Stimulated activated memory B cell treated with anti-CD40 and anti-IgM and Interleukin-4, amounts not matched to agents 10 μg/mL and 1 μg/mL and 100 μg/mL, for 72 hours (primary cell): ENCODE measurements around the gene TNFRSF6B.

Source experiments
- ATAC-seq: fragments of 150-1000 bp; cut with Tn5 transposase; 2 replicates; pipeline ENCODE4 v1.10.0; 2021
- H3K27ac Mint-ChIP-seq: one replicate; pipeline ENCODE4 v1.8.0; 2022; ENCODE audit warnings: mild to moderate bottlenecking, mixed read lengths
- H3K27me3 Mint-ChIP-seq: one replicate; pipeline ENCODE4 v1.8.0; 2022; ENCODE audit warnings: mixed read lengths
- H3K36me3 Mint-ChIP-seq: one replicate; pipeline ENCODE4 v1.8.0; 2022; ENCODE audit warnings: mixed read lengths
- H3K4me1 Mint-ChIP-seq: one replicate; pipeline ENCODE4 v1.8.0; 2022; ENCODE audit warnings: mixed read lengths
- H3K4me3 Mint-ChIP-seq: one replicate; pipeline ENCODE4 v1.8.0; 2022; ENCODE audit warnings: mild to moderate bottlenecking, moderate library complexity, mixed read lengths
- H3K9me3 Mint-ChIP-seq: one replicate; pipeline ENCODE4 v1.8.0; 2022; ENCODE audit warnings: mixed read lengths

The TNFRSF6B gene

DNA sequence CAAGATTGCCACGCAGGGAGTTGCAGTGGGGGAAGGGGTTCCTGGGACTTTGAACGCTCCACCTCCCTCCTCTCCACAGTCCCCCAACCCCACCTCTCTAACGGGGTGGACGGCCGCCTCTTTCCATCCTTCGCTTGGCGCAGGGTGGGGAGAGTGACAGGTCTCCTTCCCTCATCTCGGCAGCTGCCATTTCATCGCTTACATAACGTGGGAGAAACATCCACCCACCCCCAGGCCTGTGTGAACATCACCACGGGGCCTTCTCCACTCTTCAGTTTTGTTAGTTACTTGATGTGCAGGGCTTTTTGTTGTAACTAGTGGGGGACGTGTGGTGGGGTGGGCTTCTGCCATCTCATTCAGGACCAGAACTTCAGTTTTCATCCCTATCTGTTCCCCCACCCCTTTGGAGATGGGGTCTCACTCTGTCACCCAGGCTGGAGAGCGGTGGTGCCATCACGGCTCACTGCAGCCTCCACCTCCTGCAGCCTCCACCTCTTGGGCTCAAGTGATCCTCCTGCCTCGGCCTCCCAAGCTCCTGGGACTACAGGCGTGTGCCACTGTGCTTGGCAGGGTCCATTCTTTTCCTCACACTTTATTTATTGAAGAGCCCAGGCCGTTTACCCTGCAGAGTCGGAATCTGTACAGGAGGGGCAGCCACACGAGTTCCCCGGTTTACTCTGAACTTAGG lies 20.6 kb upstream of the TNFRSF6B start:
- no peak for ATAC-seq
- Mint-ChIP-seq H3K27me3 (no peaks in the 10 kb centered on the region), H3K4me3 (no peak overlapping the region), H3K27ac (no peak overlapping the region), H3K9me3 (no peaks in the 10 kb centered on the region), H3K4me1 (no peaks in the 10 kb centered on the region), H3K36me3 (peaks cover 55% of the 10 kb centered on the region)

DNA sequence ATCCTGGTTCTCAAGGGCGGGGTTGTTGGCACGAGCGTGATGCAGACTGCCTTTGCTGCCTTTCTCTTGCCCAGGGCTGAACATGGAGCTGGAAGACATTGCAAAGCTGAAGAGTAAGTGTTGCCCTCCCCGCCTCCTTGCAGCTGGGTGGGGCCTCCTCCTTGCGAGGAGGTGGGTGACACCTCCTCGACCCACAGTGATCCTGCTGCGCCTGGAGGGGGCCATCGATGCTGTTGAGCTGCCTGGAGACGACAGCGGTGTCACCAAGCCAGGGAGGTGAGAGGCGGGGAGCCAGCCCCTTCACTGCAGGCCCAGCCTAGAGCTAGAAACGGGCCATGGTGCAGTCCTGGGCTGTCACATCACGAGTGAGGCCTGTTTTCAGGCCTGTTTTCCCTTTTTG lies 18.4 kb upstream of the TNFRSF6B start:
- Mint-ChIP-seq H3K27me3 (no peaks in the 10 kb centered on the region), H3K9me3 (no peaks in the 10 kb centered on the region), H3K4me3 (no peak overlapping the region), H3K27ac (no peak overlapping the region), H3K4me1 (no peaks in the 10 kb centered on the region), H3K36me3 (peaks cover 48% of the 10 kb centered on the region)
- ATAC-seq: no peak

DNA sequence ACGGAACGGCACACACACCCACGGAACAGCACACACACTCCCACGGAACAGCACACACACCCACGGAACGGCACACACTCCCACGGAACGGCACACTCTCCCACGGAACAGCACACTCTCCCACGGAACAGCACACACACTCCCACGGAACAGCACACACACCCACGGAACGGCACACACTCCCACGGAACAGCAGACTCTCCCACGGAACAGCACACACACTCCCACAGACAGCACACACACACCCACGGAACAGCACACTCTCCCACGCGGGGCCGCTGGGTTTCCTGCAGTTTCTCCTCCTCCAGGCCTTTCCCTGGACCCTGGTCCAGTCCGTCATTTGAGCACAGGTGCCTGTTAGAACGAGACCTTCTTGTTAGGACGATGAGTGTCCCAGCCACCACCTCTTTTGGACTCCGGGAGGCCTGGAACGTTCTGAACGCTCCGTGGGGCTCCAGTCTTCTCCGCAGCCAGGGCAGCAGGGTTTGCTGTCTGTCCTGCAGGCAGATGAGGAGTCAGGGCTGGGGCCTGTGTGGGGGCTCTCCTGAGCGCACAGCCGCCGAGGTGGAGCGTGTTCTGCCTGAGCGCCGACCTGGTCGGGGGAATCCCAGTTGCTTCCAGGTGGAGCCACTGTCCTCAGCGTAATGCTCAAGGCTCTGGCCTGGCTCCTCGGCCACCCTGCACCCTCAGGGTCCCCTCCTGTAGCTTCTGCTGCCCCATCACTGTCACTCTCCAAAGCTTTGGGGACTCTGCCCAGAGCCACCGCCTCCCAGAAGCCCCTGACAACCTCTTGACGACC lies 17.6 kb upstream of the TNFRSF6B start:
- ATAC-seq: no peak
- Mint-ChIP-seq H3K4me1 (no peaks in the 10 kb centered on the region), H3K36me3 (peaks cover 44% of the 10 kb centered on the region), H3K27ac (no peak overlapping the region), H3K27me3 (no peaks in the 10 kb centered on the region), H3K9me3 (no peaks in the 10 kb centered on the region), H3K4me3 (no peak overlapping the region)

DNA sequence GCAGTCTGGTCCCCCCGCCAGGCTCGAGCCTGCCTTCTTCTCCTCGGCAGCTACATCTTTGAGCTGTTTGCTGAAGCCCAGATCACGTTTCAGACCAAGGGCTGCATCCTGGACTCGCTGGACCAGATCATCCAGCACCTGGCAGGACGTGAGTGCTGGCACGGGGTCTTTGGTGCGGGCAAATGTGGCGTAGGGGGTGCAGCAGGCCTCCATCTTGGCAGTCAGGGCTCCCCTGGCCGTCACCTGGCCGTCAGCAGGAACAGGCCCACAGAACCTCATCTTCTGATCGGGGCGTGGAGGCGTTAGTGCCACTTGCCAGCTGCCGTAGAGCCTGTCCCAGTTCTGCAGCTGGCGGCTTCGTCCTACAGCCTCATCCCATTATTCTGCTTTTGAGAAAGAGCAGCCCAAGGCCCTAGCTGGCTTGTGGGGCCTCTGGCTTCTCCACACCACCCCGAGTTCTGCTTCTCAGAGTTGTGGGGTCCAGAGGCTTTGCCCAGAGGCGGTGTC lies 16.6 kb upstream of the TNFRSF6B start:
- Mint-ChIP-seq H3K27ac (no peak overlapping the region), H3K27me3 (no peaks in the 10 kb centered on the region), H3K4me1 (no peaks in the 10 kb centered on the region), H3K36me3 (peaks cover 43% of the 10 kb centered on the region), H3K4me3 (no peak overlapping the region), H3K9me3 (no peaks in the 10 kb centered on the region)
- no peak for ATAC-seq

DNA sequence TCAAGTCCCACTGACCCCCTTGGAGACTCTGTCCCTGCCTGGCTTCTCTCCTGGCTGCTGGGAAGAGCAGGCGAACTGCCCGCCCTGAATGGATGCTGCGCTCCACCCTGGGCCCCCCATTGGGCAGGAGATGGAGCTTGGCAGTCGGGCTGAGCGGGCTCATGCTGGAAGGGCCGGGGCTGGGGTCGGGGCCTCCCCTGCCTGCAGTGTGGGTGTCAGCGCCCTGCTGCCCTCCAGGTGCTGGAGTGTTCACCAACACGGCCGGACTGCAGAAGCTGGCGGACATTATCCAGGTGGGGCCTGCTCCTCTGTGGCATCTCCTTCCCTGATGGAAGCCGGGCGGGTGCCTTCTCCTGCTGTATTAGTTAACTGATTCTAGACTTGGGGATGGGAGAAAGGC lies 16.0 kb upstream of the TNFRSF6B start:
- H3K36me3 Mint-ChIP-seq: peaks cover 38% of the 10 kb centered on the region
- no peaks in the 10 kb centered on the region for H3K27me3 Mint-ChIP-seq
- H3K27ac Mint-ChIP-seq: no peak overlapping the region
- H3K4me3 Mint-ChIP-seq: no peak overlapping the region
- no peaks in the 10 kb centered on the region for H3K9me3 Mint-ChIP-seq
- no peak for ATAC-seq
- no peaks in the 10 kb centered on the region for H3K4me1 Mint-ChIP-seq

DNA sequence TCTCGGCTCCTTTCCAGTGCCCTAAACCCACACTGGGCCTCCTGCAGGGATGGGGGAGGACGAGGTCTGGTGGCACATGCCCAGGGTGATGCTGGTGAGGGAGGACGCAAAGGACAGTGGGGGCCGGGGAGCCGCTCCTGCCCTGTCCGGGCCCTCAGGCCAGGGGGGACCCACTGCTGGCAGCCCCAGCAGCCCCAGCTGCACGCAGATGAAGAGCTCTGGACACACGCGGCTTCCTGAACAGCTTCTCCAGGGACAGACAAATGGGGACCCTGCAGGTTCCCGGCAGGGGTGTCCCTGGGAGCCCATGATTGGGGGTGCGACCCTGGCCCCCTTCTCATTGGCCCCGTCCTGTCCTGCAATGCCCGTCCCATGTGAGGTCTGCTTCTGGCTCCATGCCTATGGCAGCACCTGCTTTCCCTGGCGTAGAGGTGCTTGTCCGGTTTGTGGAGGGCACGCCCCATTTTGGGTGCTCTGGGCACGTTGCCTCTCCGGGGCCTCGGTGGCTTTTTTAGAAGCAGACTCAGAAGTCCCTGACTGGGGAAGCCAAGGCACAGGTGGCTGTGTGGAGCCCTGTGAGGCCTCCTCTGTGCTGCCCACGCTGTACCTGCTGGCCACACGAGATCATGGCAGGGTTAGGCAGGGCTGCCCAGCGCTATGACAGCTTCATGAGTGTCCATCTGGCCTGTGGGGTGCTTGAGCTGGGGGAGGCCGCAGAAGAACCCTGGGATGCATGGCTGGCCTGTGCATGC lies 15.4 kb upstream of the TNFRSF6B start:
- H3K36me3 Mint-ChIP-seq: peaks cover 32% of the 10 kb centered on the region
- no peak overlapping the region for H3K27ac Mint-ChIP-seq
- no peak overlapping the region for H3K4me3 Mint-ChIP-seq
- no peaks in the 10 kb centered on the region for H3K9me3 Mint-ChIP-seq
- H3K27me3 Mint-ChIP-seq: no peaks in the 10 kb centered on the region
- H3K4me1 Mint-ChIP-seq: no peaks in the 10 kb centered on the region
- no peak for ATAC-seq

DNA sequence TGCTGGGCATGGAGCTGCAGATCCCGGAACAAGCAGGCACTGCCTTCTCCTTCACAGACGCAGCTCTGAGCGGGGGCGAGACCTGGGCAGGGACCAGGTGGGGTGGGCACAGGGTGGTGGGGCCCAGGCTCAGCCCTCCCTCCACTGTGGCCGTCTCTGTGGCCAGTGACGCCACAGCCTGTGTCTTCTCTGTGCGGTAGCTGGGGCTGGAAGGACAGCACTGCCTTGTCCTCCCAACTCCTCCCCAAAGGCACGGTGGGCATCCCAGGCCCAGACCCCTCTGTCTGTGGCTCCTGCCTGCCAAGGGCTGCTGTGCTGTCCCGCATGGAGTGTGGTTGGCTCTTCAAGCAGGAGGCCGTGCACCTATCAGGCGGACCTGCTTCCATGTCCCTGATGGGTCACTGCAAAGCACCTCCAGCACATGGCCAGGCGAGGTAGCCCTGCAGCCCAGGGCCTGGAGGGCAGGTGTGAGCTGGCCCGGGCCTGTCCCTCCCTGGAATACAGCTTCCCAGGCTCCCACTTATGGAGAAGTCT lies 14.8 kb upstream of the TNFRSF6B start:
- Mint-ChIP-seq H3K9me3 (no peaks in the 10 kb centered on the region), H3K27ac (no peak overlapping the region), H3K4me3 (no peak overlapping the region), H3K36me3 (peaks cover 27% of the 10 kb centered on the region), H3K4me1 (no peaks in the 10 kb centered on the region), H3K27me3 (no peaks in the 10 kb centered on the region)
- ATAC-seq: no peak

DNA sequence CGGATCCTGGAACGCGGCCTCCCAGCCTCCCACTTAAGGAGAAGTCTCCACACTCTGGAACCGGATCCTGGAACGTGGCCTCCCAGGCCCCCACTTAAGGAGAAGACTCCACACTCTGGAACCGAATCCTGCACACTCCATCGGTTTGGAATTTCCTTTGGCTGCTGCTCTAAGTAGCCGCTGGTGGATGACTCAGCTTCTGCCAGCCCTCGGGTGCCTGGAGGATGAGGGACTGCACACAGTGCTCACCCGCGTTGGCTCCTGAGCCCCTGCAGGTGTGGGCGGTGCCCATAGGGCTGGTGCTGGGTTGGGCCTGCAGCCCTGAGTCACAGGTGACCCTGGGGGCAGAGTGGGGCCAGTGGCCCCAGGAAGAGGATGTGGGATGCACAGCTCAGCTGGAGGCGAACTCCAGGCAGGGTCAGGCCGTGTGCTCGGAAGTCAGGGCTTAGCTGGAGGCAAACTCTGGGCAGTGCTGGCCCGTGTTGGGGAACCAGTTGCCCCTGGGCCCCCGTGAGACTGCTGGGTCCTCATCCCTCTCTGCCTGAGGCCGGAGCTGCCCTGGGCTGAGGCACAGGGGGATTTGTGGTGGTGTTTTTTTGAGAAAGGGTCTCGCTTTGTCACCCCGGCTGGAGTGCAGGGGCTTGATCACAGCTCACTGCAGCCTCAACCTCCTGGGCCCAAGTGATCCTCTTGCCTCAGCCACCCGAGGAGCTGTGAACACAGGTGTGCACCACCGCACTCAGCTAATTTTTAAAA lies 13.9 kb upstream of the TNFRSF6B start:
- Mint-ChIP-seq H3K4me3 (no peak overlapping the region), H3K27ac (no peak overlapping the region), H3K4me1 (no peaks in the 10 kb centered on the region), H3K9me3 (no peaks in the 10 kb centered on the region), H3K27me3 (no peaks in the 10 kb centered on the region), H3K36me3 (peaks cover 20% of the 10 kb centered on the region)
- ATAC-seq: no peak

DNA sequence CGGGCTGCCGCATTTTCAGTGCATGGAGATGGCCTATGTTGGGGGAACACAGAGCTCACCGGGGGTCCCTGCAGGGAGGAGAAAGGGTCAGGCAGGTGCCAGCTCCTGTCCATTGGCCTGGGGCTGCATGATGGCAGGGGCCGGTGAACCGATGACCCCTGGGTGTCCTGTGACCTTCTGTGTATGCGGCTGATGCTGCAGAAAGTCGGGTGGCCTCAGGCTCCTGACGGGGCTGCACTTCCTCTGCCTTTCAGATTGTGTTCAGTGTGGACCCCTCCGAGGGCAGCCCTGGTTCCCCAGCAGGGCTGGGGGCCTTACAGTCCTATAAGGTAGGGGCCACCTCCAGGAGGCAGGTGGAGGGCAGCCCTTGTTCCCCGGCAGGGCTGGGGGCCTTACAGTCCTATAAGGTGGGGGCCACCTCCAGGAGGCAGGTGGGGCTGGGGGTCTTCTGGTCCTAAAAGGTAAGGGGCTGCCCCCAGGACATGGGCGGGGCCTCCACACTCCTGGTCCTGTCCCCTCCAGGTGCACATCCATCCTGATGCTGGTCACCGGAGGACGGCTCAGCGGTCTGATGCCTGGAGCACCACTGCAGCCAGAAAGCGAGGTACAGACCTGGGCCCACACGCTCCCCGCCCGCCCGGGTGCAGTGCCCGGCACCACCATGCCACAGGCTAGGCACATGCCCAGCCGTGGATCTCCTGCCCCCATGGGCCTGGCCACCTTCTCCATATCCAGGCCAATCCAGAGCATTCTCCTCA lies 11.0 kb upstream of the TNFRSF6B start:
- no peak overlapping the region for H3K27ac Mint-ChIP-seq
- no peak for ATAC-seq
- H3K27me3 Mint-ChIP-seq: no peaks in the 10 kb centered on the region
- H3K4me3 Mint-ChIP-seq: no peak overlapping the region
- H3K9me3 Mint-ChIP-seq: no peaks in the 10 kb centered on the region
- H3K36me3 Mint-ChIP-seq: no peaks in the 10 kb centered on the region
- H3K4me1 Mint-ChIP-seq: no peaks in the 10 kb centered on the region

DNA sequence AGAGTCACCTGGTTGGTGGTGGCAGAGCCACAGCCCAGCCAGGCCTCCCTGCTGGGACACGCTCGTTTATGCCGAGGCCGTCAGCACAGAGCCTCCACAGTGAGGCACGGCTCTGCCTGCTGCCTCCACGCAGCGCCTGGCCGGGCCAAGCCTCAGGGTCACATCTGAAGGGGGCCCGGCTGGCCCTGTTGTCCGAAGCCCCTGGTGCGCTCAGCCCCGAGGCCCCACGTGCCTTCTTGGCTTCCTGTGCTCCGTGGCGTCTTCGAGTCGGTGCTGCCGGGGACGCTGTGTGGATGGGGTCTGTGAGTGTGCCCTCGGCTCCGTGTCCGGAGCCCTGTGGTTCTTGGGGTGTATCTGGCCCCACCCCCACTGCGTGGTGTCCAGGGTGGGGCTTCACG lies 10.4 kb upstream of the TNFRSF6B start:
- H3K4me3 Mint-ChIP-seq: no peak overlapping the region
- ATAC-seq: no peak
- H3K9me3 Mint-ChIP-seq: no peaks in the 10 kb centered on the region
- peaks cover 2% of the 10 kb centered on the region for H3K4me1 Mint-ChIP-seq
- no peaks in the 10 kb centered on the region for H3K36me3 Mint-ChIP-seq
- no peaks in the 10 kb centered on the region for H3K27me3 Mint-ChIP-seq
- no peak overlapping the region for H3K27ac Mint-ChIP-seq

DNA sequence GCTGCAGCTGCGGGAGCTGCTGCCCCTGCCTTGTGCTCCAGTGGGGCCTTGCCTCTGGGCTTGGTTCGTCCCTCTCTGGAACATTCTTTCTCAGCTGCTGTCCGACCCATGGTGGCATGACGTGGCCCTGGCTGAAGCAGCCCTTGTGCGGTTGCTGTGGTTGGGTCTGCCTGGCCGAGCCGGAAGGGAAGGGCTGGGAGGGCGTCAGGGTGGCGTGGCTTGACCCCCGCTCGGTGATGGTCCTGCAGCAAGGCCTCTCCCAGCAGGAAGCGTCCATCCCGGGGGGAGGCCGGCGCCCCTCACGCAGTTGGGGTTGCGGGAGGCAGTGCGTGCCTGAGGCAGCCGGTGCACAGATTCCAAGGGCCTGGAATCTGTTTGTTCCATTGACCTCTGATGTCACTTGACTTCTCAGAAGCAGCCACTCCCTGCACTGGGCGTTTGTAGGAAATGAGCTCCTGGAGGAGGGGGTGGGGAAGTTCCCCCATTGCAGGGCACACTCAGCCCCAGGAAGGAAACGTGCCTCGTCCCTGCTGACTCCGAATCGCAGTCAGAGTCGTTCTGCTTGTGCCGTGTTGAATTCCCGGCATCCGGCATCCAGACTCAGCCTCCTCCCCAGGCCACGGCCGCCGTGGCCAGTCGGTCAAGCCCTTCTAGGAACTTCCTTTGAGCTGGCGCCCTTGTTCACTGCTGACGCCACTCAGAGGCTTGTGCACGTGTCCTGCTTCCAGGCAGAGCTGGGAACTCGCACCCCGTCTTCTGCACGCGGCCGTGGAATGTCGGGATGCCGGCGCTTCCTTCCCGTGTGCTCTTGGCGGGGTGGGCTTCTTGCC lies 9.7 kb upstream of the TNFRSF6B start:
- Mint-ChIP-seq H3K36me3 (no peaks in the 10 kb centered on the region), H3K4me1 (peaks cover 8% of the 10 kb centered on the region), H3K27ac (no peak overlapping the region), H3K27me3 (no peaks in the 10 kb centered on the region), H3K4me3 (no peak overlapping the region), H3K9me3 (no peaks in the 10 kb centered on the region)
- ATAC-seq: no peak

DNA sequence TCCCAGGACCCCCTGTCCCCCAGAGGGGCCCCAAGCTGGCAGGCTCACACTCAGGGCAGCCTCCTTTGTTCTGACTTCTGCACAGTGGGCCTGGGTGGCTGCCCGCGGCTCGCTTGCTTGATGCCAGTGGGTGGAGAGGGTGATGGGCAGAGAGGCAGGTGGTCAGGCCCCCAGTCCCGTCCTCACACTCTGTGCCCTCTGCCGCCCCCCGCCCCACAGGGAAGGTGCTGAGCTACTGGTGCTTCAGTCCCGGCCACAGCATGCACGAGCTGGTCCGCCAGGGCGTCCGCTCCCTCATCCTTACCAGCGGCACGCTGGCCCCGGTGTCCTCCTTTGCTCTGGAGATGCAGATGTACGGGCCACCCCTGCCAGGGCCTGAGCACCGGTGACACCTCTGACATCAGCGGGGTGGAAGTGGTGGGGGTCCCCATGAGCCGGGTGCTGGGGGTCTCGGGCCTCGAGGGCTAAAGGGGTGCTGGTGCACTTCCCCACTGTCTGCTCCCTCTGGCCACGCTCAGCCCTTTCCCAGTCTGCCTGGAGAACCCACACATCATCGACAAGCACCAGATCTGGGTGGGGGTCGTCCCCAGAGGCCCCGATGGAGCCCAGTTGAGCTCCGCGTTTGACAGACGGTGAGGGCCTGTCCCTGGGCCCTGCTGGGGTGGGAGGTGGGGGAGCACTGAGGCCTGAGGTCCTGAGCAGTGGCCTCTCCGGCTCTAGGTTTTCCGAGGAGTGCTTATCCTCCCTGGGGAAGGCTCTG lies 8.9 kb upstream of the TNFRSF6B start:
- Mint-ChIP-seq H3K4me1 (peaks cover 9% of the 10 kb centered on the region), H3K27me3 (no peaks in the 10 kb centered on the region), H3K9me3 (no peaks in the 10 kb centered on the region), H3K36me3 (no peaks in the 10 kb centered on the region), H3K27ac (no peak overlapping the region), H3K4me3 (no peak overlapping the region)
- no peak for ATAC-seq
